ENCODE results near the gene SLC39A12.

SLC39A12 gene

DNA sequence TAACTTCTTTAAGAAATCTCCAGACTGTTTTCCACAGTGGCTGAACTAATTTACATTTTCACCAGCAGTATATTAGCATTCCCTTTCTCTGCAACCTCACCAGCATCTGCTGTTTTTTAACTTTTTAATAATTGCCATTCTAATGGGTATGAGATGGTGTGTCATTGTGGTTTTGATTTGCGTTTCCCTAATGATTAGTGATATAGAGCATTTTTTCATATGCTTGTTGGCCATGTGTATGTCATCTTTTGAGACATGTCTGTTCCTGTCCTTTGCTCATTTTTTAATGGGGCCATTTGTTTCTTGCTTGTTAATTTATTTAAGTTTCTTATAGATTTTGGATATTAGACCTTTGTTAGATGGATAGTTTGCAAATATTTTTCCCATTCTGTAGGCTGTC is 68.8 kb downstream of the SLC39A12 start:
- WGBS, 2 donors (ENCODE audit: extremely low coverage in 2 of 2, insufficient read length in 2 of 2, insufficient replicate concordance in 1 of 2) = no CpG with 5 or more reads among the region's 1 CpG
- no peak overlapping the region for H3K23ac ChIP-seq (ENCODE audit: low read depth, low read length, poor library complexity)
- no peak overlapping the region for H3K4me3 ChIP-seq (ENCODE audit: low read length in 2 of 2)
- no peak overlapping the region for H3K14ac ChIP-seq (ENCODE audit: low read length)
- H2AK5ac ChIP-seq (ENCODE audit: low read depth, low read length) = no peak overlapping the region
- no peak for DNase-seq (ENCODE audit: low spot score)
- H4K8ac ChIP-seq (ENCODE audit: low read depth, low read length) = no peak overlapping the region
- no peak overlapping the region for H2AFZ ChIP-seq (ENCODE audit: low read length)
- H3K9ac ChIP-seq (ENCODE audit: low read depth, low read length, poor library complexity) = no peak overlapping the region
- H2BK12ac ChIP-seq (ENCODE audit: low read length) = no peak overlapping the region
- no peaks in the 10 kb centered on the region for H3K4me1 ChIP-seq (ENCODE audit: control insufficient read depth in 2 of 2, insufficient read depth in 1 of 2, low read depth in 1 of 2, low read length in 2 of 2)
- no peak overlapping the region for H3K4me2 ChIP-seq (ENCODE audit: insufficient read depth, low read length, poor library complexity, severe bottlenecking)
- no peak overlapping the region for H2BK120ac ChIP-seq (ENCODE audit: low read depth, low read length)
- H3K4ac ChIP-seq (ENCODE audit: low read length) = no peak overlapping the region
- no peaks in the 10 kb centered on the region for H3K27me3 ChIP-seq (ENCODE audit: control insufficient read depth in 3 of 3, insufficient read depth in 3 of 3, low read depth in 1 of 3, low read length in 3 of 3)
- H3K27ac ChIP-seq (replicated peaks; ENCODE audit: low read length) = no peak overlapping the region
- no peak overlapping the region for H2BK15ac ChIP-seq (ENCODE audit: low read length)
- H3K18ac ChIP-seq (ENCODE audit: low read length) = no peak overlapping the region
- H3K9me3 ChIP-seq (replicated peaks in 1 of 2; ENCODE audit: control insufficient read depth in 2 of 2, insufficient read depth in 1 of 2, low read depth in 1 of 2, low read length in 2 of 2) = no peaks in the 10 kb centered on the region
- no peak overlapping the region for H4K91ac ChIP-seq (ENCODE audit: low read depth, low read length, poor library complexity)
- no peaks in the 10 kb centered on the region for H3K79me1 ChIP-seq (ENCODE audit: low read depth, low read length)
- no peaks in the 10 kb centered on the region for H3K36me3 ChIP-seq (replicated peaks in 1 of 2; ENCODE audit: control insufficient read depth in 2 of 2, insufficient read depth in 2 of 2, low read length in 2 of 2)
- H2BK5ac ChIP-seq (ENCODE audit: low read length) = no peak overlapping the region

DNA sequence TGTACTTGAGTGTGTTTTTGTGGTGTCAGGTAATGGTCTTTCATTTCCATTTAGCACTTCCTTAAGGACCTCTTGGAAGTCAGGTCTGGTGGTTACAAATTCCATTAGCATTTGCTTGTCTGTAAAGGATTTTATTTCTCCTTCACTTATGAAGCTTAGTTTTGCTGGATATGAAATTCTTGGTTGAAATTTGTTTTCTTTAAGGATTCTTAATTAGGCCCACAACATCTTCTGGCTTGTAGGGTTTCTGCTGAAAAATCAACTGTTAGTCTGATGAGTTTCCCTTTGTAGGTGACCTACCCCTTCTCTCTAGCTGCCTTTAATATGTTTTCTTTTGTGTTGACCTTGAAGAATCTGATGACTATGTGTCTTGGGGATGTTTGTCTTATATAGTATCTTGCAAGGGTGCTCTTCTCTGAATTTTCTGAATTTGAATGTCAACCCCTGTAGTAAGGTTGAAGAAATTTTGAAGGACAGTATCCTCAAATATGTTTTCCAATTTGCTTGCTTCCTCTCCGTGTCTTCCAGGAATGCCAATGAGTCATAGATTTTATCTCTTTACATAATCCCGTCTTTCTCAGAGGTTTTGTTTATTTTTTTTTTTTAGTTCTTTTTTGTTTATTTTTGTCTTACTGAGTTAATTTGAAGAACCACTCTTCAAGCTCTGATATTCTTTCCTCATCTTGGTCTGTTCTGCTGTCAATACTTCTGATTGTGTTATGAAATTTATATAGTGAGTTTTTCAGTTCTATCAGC is 70.2 kb downstream of the SLC39A12 start:
- Histone ChIP-seq H4K91ac (ENCODE audit: low read depth, low read length, poor library complexity) (no peak overlapping the region), H3K14ac (ENCODE audit: low read length) (no peak overlapping the region), H3K23ac (ENCODE audit: low read depth, low read length, poor library complexity) (no peak overlapping the region), H3K36me3 (replicated peaks in 1 of 2; ENCODE audit: control insufficient read depth in 2 of 2, insufficient read depth in 2 of 2, low read length in 2 of 2) (no peaks in the 10 kb centered on the region), H2BK120ac (ENCODE audit: low read depth, low read length) (no peak overlapping the region), H3K9ac (ENCODE audit: low read depth, low read length, poor library complexity) (no peak overlapping the region), H3K18ac (ENCODE audit: low read length) (no peak overlapping the region), H3K27ac (replicated peaks; ENCODE audit: low read length) (no peak overlapping the region), H3K4me1 (ENCODE audit: control insufficient read depth in 2 of 2, insufficient read depth in 1 of 2, low read depth in 1 of 2, low read length in 2 of 2) (no peaks in the 10 kb centered on the region), H2BK12ac (ENCODE audit: low read length) (no peak overlapping the region), H2AFZ (ENCODE audit: low read length) (no peak overlapping the region), H3K9me3 (replicated peaks in 1 of 2; ENCODE audit: control insufficient read depth in 2 of 2, insufficient read depth in 1 of 2, low read depth in 1 of 2, low read length in 2 of 2) (no peaks in the 10 kb centered on the region), H3K79me1 (ENCODE audit: low read depth, low read length) (no peaks in the 10 kb centered on the region), H3K4me2 (ENCODE audit: insufficient read depth, low read length, poor library complexity, severe bottlenecking) (no peak overlapping the region), H3K27me3 (ENCODE audit: control insufficient read depth in 3 of 3, insufficient read depth in 3 of 3, low read depth in 1 of 3, low read length in 3 of 3) (no peaks in the 10 kb centered on the region), H2AK5ac (ENCODE audit: low read depth, low read length) (no peak overlapping the region), H2BK15ac (ENCODE audit: low read length) (no peak overlapping the region), H3K4me3 (ENCODE audit: low read length in 2 of 2) (no peak overlapping the region), H2BK5ac (ENCODE audit: low read length) (no peak overlapping the region), H3K4ac (ENCODE audit: low read length) (no peak overlapping the region), H4K8ac (ENCODE audit: low read depth, low read length) (no peak overlapping the region)
- WGBS, 2 donors (ENCODE audit: extremely low coverage in 2 of 2, insufficient read length in 2 of 2, insufficient replicate concordance in 1 of 2) = no CpG with 5 or more reads among the region's 2 CpGs
- no peak for DNase-seq (ENCODE audit: low spot score)

DNA sequence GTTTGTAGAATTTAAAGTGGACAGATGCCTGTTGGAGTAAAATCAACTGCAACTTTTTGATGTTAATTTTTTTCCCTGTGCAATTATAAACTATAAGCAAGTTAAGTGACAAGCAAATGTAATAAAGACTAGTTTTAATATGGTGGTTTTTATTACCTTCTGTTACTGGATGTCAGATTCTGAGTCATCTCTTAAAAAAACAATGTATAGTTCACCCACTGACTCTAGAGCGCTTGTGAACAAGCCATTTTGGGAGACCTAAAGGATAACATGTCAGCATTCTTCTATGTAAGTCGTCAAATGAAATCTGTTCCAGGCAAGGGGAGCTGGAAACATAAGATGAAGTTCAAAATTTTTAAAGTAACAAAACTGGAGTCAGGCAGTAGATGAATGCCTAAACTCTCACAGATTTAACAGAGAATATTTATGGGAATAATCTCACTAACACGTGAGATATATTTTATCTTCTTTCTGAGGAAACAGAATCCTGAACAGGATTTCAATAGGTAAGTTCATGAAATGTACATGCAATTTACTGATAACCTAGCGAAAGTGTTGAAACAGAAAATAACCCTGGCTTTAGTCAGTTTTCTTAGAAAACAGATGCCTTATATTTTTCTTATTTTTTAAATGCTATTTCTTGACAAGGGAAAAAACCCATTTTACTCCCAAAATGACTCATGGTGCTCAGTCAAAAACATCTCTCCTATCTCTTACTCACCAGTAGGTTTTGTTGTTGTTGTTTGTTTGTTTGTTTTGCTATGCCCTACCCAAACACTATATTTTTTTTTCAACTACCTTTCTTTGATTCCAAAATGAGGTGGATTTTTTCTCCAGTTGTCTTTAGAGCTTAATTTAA is 91.7 kb downstream of the SLC39A12 start:
- H3K23ac ChIP-seq (ENCODE audit: low read depth, low read length, poor library complexity) = no peak overlapping the region
- no peak overlapping the region for H3K18ac ChIP-seq (ENCODE audit: low read length)
- H3K4ac ChIP-seq (ENCODE audit: low read length) = no peak overlapping the region
- no peaks in the 10 kb centered on the region for H3K4me1 ChIP-seq (ENCODE audit: control insufficient read depth in 2 of 2, insufficient read depth in 1 of 2, low read depth in 1 of 2, low read length in 2 of 2)
- H3K79me1 ChIP-seq (ENCODE audit: low read depth, low read length) = no peaks in the 10 kb centered on the region
- no peak overlapping the region for H2BK12ac ChIP-seq (ENCODE audit: low read length)
- H2BK15ac ChIP-seq (ENCODE audit: low read length) = no peak overlapping the region
- no peak overlapping the region for H3K4me2 ChIP-seq (ENCODE audit: insufficient read depth, low read length, poor library complexity, severe bottlenecking)
- no peak overlapping the region for H3K9ac ChIP-seq (ENCODE audit: low read depth, low read length, poor library complexity)
- H3K14ac ChIP-seq (ENCODE audit: low read length) = no peak overlapping the region
- no peak for DNase-seq (ENCODE audit: low spot score)
- no peak overlapping the region for H4K91ac ChIP-seq (ENCODE audit: low read depth, low read length, poor library complexity)
- no peak overlapping the region for H2AFZ ChIP-seq (ENCODE audit: low read length)
- H3K36me3 ChIP-seq (replicated peaks in 1 of 2; ENCODE audit: control insufficient read depth in 2 of 2, insufficient read depth in 2 of 2, low read length in 2 of 2) = no peaks in the 10 kb centered on the region
- no CpG with 5 or more reads among the region's 4 CpGs for WGBS, 2 donors (ENCODE audit: extremely low coverage in 2 of 2, insufficient read length in 2 of 2, insufficient replicate concordance in 1 of 2)
- H3K27me3 ChIP-seq (ENCODE audit: control insufficient read depth in 3 of 3, insufficient read depth in 3 of 3, low read depth in 1 of 3, low read length in 3 of 3) = no peaks in the 10 kb centered on the region
- H3K4me3 ChIP-seq (ENCODE audit: low read length in 2 of 2) = no peak overlapping the region
- no peak overlapping the region for H4K8ac ChIP-seq (ENCODE audit: low read depth, low read length)
- H2BK120ac ChIP-seq (ENCODE audit: low read depth, low read length) = no peak overlapping the region
- no peak overlapping the region for H3K27ac ChIP-seq (replicated peaks; ENCODE audit: low read length)
- no peaks in the 10 kb centered on the region for H3K9me3 ChIP-seq (replicated peaks in 1 of 2; ENCODE audit: control insufficient read depth in 2 of 2, insufficient read depth in 1 of 2, low read depth in 1 of 2, low read length in 2 of 2)
- H2BK5ac ChIP-seq (ENCODE audit: low read length) = no peak overlapping the region
- no peak overlapping the region for H2AK5ac ChIP-seq (ENCODE audit: low read depth, low read length)

DNA sequence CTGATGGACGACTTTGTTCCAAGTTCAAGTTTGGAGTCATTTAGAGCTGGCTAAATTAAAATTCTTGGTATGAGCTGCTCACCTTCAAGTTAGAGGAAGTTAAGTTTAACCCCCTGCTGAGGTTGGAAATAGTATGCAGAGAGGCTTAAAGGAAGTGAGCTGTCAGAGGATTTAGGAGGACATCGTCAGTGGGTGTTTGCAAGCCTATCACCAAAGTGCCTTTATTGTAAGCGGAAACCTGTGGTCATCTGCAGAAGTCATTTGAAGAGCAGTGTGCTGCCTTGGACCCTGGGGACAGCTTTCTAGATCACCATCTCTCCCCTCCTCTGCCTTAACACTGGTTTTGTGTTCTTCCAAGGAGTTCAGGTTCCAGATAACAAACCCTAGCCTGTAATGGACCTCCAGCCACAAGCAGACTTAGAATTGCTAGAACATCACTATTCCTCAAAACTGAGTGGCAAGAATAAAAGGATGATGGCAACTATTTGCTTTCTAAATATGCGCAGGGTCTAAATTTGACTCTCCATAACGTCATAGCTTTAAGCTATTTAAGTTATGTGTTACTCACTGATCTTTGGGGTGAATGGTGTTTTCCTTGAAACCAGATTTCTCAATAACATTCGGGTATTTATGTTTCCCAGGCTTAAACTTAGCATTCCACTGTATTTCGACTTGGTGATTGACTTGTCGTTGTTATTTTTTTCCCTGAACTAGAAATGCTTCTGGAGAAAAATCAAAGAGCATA is 93.4 kb downstream of the SLC39A12 start:
- Histone ChIP-seq H3K14ac (ENCODE audit: low read length) (no peak overlapping the region), H3K79me1 (ENCODE audit: low read depth, low read length) (no peaks in the 10 kb centered on the region), H3K18ac (ENCODE audit: low read length) (no peak overlapping the region), H2BK5ac (ENCODE audit: low read length) (no peak overlapping the region), H3K4ac (ENCODE audit: low read length) (no peak overlapping the region), H3K9ac (ENCODE audit: low read depth, low read length, poor library complexity) (no peak overlapping the region), H4K91ac (ENCODE audit: low read depth, low read length, poor library complexity) (no peak overlapping the region), H2BK12ac (ENCODE audit: low read length) (no peak overlapping the region), H2AFZ (ENCODE audit: low read length) (no peak overlapping the region), H3K23ac (ENCODE audit: low read depth, low read length, poor library complexity) (no peak overlapping the region), H3K4me3 (ENCODE audit: low read length in 2 of 2) (no peak overlapping the region), H3K36me3 (replicated peaks in 1 of 2; ENCODE audit: control insufficient read depth in 2 of 2, insufficient read depth in 2 of 2, low read length in 2 of 2) (no peaks in the 10 kb centered on the region), H3K9me3 (replicated peaks in 1 of 2; ENCODE audit: control insufficient read depth in 2 of 2, insufficient read depth in 1 of 2, low read depth in 1 of 2, low read length in 2 of 2) (no peaks in the 10 kb centered on the region), H3K4me2 (ENCODE audit: insufficient read depth, low read length, poor library complexity, severe bottlenecking) (no peak overlapping the region), H3K27me3 (ENCODE audit: control insufficient read depth in 3 of 3, insufficient read depth in 3 of 3, low read depth in 1 of 3, low read length in 3 of 3) (no peaks in the 10 kb centered on the region), H2BK15ac (ENCODE audit: low read length) (no peak overlapping the region), H2AK5ac (ENCODE audit: low read depth, low read length) (no peak overlapping the region), H4K8ac (ENCODE audit: low read depth, low read length) (no peak overlapping the region), H3K4me1 (ENCODE audit: control insufficient read depth in 2 of 2, insufficient read depth in 1 of 2, low read depth in 1 of 2, low read length in 2 of 2) (no peaks in the 10 kb centered on the region), H3K27ac (replicated peaks; ENCODE audit: low read length) (no peak overlapping the region), H2BK120ac (ENCODE audit: low read depth, low read length) (no peak overlapping the region)
- no peak for DNase-seq (ENCODE audit: low spot score)
- WGBS, 2 donors (ENCODE audit: extremely low coverage in 2 of 2, insufficient read length in 2 of 2, insufficient replicate concordance in 1 of 2) = no CpG with 5 or more reads among the region's 8 CpGs

All from neuronal stem cell (in vitro differentiated cells).